Measurements from ENCODE around the gene SV2C. TPM values are rescaled to one million over a fixed set of nuclear protein-coding genes. Genes with fewer than 3 reads are reported as not detected.

Gene SV2C
- total RNA-seq, 1 donor from 2014 or later = not detected

DNA sequence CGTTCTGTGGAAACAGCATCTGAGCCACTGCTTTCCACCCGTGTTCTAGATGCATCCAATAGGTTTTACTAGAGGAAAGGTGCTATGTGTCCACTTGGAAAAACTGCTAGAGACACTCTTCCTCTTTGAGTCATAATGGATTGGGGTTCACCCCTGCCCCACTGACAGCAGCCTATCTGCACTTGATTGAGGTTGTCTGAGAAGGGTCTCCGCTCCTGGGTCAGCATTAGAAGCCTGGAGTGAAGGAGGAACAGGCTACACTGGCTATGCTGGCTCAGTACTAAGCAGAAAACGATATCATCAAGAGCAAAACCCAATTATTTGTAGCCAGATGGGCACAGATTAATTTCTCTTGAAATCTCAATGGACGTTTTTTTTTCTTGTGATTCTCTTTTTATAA, 167.3 kb downstream of the SV2C start:
- DNase-seq (ENCODE audit: low read depth, low spot score) = no peak

DNA sequence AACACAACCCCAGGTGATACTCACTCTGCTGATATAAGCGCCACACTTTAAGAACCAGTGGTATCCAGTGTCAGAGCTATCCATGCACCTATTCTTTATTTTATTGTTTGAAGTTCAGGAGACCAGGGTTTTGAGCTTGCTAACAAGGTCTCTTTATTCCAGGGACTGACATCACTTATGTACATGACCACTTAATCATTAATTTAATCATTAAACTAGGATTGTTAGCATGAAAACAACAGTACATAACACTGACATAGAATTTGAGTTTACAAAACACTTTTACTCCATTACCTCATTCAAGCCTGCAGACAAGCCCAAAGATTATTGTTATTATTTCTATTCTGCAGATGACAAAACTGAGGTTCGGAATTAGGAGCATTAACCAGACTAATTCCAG, 168.5 kb downstream of the SV2C start:
- no peak for DNase-seq (ENCODE audit: low read depth, low spot score)

DNA sequence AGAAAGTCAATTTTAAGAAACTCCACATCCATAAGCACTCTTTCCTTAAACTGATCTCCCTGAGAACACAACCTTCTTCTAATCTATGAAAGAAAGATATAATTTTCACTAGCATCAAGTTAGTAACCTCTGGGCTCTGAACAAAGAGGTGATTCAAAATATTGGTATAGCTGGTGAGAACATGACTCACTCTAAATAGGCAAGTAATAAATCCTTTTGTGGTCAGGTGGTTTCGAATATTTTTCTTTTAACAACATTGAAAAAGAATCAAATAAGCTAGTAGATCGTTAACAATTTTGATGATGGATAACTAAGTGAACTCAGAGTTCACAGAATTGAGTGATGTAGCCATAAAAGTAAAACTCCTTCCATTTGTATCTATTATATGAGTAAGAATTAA, 169.3 kb downstream of the SV2C start:
- no peak for DNase-seq (ENCODE audit: low read depth, low spot score)

DNA sequence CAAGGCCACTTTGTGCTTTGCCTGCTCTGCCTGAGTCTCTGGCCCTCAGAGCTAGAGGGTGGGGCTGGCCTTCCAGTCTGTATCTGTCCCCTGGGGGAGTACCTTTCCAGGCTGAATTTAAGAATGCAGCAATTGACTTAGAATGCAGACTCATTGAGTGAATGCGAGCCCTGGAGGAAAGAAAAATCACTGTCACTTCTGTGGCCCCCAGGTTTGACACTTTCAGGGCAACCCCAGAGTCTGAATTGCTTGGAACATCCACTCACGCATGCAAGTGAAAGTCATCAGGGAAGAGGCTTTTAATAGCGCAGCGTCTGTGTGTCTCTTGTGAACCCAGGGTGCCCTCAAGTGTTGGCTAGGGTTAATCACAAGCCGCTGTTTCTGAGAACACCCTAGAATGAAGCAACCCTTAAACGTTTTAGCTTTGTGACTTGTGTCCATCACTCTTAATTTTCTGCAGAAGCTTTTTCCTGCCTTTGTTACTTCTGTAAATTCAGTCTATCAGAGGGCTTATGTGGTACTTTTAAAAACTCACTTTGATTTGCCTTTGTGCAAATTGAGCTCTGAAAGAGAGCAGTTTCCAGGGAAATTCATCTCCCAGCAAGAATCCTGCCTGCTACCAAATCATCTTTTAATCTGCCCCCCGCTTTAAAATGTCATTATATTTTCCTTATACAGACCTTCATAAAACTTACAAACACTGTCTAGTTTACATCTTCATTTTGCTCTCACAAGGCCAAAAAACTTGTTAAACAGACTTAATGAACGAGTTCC, 173.1 kb downstream of the SV2C start:
- peak; percentile 22 for DNase-seq (ENCODE audit: low read depth, low spot score)

DNA sequence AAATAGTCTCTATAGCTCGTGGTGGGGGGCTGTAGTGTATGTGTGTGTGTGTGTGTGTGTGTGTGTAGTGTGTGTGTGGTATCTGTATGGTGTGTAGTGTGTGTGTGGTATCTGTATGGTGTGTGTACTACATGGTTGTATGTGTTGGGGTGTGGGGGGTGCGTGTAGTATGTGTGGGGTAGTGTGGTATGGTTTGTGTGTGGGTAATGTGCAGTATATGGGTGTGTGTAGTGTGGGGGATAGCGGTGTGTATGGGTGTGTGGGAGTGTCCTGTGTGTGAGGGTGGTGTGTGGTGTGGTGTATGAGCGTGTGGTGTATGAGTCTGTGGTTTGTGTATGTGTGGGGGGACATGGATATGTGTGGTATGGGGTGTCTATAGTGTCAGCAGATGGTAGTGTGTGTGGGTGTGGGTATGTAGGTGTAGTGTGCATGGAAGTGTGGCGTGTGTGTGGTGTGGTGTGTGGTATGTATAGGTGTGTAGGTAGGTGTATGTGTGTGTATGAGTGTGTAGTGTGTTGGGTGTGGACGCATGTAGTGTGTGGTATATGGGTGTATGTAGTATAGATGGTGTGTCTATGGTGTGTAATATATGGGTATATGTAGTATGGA, 174.1 kb downstream of the SV2C start:
- no peak for DNase-seq (ENCODE audit: low read depth, low spot score)

DNA sequence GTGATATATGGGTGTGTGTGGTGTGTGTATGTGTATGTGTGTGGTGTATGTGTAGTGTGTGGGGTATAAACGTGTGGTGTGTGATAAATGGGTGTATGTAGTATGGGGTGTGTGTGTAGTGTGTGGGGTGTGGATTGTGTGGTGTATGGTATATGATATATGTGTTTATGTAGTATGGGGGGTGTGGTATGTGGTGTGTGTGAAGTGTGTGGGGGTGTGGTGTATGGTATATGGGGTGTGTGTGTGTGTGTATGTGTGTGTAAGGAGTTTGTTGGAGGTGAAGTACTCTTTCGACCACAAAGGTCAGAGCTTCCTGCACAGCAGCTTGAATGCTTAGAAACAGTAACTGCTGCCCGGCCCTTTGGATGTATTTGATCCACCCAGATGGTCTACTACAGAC, 174.7 kb downstream of the SV2C start:
- DNase-seq (ENCODE audit: low read depth, low spot score) = no peak

DNA sequence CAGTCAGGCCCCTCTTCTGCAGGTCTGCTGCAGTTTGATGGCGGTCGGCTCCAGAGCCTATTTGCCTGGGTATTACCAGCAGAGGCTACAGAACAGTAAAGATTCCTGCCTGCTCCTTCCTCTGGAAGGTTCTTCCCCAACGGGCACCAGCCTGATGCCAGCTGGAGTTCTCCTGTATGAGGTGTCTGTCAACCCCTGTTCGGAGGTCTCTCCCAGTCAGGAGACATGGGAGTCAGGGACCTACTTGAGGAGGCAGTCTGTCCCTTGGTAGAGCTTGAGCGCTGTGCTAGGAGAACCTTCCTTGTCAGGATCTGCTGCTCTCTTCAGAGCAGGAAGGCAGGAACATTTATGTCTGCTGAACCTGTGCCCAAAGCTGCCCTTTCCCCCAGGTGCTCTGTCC, 181.5 kb downstream of the SV2C start:
- no peak for DNase-seq (ENCODE audit: low read depth, low spot score)

DNA sequence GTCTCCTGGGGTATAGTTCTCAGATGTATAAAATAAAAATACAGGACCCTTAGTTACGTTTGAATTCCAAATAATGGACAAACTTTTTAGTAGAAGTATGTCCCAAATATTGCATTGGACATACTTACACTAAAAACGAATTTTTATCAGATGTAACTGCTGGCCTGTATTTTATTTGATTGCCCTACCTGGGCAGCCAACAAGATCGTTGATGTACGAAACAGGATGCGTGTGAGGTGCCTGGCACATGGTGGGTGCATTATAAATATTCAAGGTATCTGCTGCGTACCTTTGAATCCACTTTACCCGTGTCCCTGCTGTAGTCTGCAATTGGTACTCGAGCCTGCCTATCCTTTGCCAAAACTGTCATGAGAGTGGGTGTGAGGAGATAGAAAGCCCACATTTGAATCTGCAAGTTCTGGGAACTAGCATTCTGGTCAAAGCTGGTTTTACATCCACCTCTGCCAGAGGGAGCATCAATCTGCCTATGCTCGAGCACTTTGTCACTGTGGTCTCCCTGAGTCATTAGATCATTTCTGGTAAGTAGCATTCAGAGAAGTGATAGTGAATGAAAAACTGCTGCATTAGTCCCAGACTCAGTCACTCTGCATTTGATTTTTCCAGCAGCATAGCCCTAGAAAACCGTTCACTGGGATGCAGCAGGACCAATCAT, 186.2 kb downstream of the SV2C start:
- no peak for DNase-seq (ENCODE audit: low read depth, low spot score)

DNA sequence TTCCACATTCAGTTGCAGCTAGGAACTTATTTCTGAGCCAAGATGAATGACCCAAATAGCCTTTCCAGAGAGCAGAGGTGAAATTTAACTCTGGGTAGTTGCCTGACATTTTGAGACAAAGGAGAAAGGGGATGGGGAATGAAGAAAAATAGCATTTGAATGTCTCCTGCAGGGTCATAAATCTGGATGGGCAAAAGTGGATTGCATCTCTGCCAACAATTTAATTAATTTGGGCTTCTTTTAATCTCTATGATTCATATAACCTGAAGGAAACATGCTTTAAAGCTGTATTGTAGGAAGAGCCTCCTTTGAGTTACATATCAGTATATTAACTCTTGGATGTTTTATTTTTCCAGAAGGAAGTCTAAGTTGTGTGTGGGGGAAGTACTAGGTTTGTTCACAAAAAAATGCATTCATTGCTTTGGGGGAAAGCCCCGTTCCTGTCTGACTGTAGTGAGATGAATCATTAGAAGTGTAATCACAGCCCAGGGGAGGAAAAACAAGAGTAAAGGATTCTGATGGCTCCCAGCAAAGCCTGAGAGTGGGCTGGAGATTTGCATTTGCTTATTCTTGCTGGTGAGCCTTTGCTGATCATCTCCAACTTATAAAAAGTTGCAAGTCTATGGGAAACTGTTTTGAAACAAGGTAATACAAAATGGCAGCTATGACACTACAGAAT, 186.9 kb downstream of the SV2C start:
- no peak for DNase-seq (ENCODE audit: low read depth, low spot score)

DNA sequence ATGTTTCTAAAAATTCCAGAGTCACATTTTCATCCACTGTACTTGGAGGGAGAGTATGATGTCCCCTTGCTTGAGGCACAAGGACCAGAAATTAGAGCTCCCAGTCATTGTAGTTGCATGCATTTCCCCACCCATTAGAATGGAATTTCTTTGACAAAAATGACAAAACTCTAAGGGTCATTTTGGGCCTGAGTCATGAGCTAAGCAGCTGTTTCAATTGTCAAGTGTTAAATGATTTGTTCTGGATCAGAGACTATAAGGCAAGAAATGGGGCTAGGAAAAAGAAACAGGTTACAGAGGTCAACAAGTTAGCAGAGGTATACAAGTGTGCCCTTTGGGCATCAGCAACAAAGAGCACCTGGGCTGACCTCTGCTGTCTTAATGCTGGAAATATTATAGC, 188.7 kb downstream of the SV2C start:
- DNase-seq (ENCODE audit: low read depth, low spot score) = no peak

DNA sequence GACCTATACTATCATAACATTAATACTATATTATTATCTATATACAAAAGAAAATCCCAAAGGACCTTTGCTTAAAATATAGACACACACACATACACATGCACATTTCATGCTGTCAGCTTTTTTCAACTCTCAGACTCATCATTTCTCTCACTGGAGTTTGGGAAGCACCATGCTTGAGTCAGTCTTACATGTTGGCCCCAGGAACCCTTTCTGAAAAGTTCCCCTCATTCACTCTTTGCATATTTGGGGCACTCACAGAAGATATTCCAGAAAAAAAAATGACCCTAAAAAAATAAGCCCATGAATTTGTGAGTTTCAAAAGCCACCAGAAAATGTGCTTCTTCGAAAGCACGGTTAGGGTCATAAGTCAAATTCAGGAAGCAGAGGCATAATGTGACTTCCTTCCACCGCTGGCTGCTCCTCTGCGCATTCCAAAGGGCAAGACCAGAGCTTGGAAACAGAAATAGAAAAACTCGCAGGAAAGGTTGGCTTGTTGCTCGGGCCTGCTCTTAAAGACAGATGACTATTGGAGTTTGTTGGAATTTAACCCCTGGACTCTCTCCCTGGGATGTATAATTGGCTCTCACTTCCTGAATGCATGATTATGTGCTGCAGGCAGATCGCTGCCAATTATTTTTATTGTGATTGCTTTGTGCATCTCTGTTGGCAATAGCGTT, 190.2 kb downstream of the SV2C start:
- no peak for DNase-seq (ENCODE audit: low read depth, low spot score)

DNA sequence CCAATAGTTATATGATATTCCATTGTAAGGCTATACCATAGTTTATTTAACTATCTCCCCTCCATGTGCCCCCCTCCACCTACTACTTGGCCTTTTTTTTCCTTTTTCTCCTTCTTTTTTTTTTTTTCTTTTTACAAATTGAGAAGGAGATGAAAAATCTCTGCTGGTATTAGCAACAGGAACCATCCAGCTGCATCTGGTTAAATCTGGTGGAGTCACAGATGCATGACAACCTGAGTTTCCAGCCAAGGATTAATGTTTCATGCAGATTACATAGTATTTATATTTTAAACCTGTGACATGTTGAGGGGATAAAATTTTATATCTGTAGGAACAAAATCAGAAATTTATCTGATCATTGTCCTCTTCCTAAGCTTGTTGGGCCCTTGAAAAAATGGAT, 191.4 kb downstream of the SV2C start:
- no peak for DNase-seq (ENCODE audit: low read depth, low spot score)

DNA sequence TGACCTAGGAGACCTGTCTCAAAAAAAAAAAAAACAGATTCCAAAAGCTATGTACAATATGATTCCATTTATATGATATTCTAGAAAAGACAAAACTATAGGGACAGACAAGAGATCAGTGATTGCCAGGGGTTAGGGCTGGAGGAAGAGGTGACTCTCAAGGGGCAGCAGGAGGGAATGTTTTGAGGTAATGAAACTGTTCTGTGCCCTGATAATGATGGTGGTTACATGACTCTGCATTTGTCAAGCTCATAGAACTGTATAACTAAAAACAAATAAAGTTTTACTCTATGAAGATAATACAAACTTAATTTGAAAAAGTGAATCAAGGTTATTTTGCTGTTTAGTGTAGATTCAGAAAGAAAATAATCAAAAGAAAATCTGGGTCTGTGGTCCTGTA, 194.6 kb downstream of the SV2C start:
- DNase-seq (ENCODE audit: low read depth, low spot score) = no peak

DNA sequence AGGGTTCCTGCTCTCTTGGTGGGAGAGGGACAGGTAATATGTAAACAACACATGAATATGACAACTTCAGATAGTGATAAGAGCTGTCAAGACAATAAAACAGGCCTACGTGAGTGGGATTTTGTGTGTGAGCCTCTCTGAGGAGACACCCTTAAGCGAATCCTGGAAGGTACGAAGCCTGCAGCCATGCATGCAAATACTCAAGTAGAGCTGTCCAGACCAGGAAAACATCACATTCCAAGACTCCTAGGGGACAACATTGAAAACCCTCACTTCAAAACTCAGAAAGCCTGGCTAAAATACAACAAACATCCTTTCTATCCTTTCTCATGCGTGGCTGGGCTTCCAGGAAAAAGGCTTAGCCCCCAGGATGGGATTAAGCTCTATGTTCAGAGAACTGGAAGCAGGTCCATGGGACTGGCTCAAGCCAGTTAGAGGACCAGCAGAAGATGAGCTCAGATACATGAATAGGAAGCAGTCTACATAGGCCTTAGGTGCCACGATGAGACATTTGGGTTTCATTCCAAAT, 195.1 kb downstream of the SV2C start:
- no peak for DNase-seq (ENCODE audit: low read depth, low spot score)

DNA sequence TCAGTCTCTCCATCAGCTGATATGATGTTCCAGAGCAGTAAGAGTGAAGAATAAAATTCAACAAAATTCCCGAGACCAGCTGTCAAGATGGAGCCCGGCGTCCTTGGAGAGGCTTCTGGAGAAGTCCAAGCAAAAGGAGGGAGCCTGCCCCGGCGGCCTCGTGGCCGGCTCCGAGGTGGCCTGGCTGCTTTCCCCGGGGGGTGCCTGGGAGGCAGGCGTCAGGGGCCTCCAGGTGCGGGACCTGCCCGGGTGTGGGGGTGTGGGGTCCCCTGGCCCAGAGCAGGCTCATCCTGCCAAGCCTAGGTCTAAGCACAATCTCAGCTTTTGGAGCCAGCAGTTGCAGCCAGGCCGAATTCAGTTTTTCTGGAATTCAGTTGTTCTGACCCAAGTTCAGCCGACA, 197.3 kb downstream of the SV2C start:
- DNase-seq (ENCODE audit: low read depth, low spot score) = no peak

DNA sequence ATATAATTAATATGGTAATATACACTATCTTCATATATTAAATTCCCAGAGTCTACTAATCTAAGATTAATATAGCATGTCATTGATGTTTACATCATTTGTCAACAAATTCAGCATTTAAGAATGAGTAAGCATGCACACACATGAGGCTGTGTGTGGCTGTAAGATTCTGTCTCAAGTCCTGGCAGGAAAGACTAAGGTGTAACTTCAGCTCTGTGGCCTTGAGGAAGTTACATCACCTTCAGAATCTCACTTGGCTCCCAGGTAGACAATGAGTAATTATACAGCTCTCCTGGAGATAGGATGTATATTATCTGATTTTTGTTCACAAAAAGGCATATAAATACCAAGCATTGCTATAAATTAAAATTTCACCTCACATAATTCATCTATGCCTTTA, 200.5 kb downstream of the SV2C start:
- DNase-seq (ENCODE audit: low read depth, low spot score) = no peak

DNA sequence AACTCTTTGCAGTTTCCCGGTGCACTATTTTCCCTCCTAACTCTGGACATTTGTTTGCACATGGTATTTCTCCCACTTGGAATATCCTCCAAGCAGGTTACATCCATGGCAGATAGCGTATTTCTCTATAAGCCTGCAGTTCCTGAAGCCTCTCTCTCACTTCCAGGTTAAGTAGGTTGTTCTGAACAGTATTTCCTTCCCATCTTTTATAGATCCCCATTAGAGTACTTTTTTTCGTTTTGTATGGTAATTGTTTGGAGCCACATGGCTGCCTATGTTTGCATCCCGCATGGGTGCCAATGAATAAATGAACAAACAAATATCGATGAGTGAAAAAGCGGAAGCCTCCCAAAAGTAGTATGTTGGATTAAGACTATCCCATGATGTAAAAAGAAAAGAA, 206.5 kb downstream of the SV2C start:
- no peak for DNase-seq (ENCODE audit: low read depth, low spot score)

DNA sequence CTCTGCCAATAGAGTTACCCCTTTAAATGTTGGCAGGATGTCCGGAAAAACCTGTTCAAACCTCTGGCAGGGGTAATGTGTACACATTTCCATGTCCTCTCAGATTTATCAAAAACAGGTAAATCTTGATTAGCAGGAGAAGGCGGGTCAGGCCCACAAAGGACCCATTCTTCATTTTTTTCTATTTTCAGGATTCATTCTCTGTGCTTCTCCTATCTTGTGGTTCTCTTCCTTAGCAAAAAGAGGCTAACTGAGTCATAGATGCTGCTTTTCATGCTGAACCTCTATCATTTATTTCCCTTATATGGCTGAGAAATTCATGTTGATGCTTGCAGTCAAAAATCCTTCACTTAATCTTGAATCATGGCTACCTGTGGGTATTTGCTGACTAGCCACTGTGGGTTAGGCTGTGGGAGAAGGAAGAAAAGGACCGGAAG, 207.2 kb downstream of the SV2C start:
- DNase-seq (ENCODE audit: low read depth, low spot score) = no peak

DNA sequence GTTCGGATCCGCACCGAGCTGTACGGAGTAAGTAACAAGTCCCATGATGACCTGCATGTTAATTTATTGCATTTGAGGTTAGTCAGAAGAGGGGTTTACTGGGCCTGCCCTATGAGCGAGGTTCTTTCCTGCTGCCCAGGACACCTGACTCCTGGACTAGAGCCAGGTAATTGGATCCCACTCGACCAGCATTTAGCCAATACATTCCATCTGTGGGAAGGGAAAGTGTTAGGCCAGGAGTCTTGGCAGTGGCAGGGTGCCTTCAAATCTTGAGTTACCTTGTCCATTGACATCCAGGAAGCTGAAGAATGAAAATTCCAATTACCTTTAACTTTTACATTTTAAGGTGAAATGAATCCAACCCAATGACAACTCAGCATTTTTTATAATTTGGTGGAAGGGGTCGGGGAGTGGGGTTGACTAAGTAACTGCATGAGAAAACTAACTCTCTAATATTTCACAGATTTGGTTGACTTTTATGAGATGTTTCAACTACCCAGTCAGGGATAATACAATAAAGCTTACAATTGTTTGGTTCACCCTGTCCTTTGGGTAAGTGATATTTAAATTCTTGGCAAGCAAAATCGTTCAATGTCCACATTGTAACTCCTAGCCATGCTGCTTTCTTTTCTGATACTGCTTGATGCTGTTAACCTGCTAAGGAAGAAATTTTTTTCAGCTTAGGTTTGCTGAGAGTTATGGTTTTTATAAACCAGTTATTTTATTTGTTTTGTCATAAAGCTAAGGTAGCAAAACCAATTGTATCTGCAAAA, 208.3 kb downstream of the SV2C start:
- no peak for DNase-seq (ENCODE audit: low read depth, low spot score)

DNA sequence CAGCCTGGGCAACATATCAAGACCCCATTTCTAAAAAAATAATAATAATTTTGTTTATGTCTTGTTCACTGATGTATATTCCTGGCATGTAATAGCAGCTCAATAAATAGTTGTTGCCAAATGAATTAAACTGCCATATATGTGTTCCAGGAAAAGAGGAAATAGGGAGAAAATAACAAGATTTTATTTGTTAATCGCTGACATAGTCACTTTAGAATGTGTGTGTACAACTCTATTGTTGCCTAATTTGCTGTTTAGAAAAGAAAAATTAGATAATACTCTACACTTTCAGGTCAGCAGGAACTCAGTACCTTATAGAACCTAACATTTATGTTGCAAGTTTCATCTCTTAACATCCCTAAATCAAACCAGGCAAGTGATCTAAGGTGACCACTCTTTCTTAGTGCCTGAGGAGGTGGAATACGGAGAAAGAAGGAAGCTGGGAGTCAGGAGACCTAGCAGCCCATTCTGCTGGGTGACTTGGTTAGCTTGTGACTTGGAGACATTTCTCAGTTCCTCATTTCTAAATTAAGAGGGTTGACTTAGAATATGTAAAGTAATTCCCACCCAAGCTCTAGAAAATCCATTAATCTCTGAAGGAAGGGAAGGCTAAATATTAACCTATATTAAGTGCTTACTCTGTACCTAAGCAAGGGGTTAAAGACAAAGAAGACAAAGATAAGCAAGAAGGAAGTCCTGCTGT, 209.6 kb downstream of the SV2C start:
- no peak for DNase-seq (ENCODE audit: low read depth, low spot score)

Data from pulmonary artery endothelial cell (primary cell).